ENCODE measurements around the gene NPFF.

The NPFF gene

DNA sequence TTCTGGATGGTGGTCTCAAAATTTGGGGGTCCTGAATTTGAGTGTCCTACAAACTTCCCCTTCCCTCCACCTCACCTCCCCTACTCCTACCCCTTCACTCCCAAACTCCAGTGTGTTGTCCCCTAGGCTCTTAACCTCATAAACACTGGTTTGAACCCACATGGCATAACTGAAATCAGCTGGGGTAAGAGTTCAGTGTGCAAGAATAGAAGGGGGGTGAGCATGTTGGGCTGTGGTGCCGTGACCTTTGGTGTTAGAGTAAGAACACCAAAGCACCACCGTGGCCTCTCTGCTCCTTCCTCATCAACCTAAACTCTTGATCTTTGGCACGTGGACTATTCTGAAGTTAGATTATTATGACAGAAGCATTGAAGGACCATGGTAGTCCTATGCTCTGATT, 44.3 kb downstream of the NPFF start:
- no peaks in the 10 kb centered on the region for H3K27me3 Mint-ChIP-seq
- H3K36me3 Mint-ChIP-seq (ENCODE audit: low read depth), result peaks cover 100% of the 10 kb centered on the region
- H3K4me3 Mint-ChIP-seq, result no peak overlapping the region
- no peak for DNase-seq
- peak overlapping the region; percentile 62 for H3K27ac Mint-ChIP-seq
- no peaks in the 10 kb centered on the region for H3K9me3 Mint-ChIP-seq
- peaks cover 72% of the 10 kb centered on the region for H3K4me1 Mint-ChIP-seq (ENCODE audit: low read depth)

DNA sequence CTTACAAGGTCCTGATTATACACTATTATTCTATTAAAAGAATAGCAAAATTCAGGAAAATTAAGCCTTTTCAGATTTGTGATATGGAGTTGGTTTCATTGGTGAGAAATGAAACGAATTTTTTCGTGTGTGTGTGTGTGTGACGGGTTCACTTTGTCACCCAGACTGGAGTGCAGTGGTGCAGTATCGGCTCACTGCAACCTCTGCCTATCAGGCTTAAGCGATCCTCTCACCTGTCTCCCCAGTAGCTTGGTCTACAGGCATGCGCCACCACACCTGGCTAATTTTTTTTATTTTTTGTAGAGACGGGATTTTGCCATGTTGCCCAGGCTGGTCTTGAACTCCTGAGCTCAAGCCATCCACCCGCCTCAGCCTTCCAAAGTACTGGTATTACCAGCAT, 45.7 kb downstream of the NPFF start:
- no peak for DNase-seq
- Mint-ChIP-seq H3K36me3 (ENCODE audit: low read depth) (peaks cover 98% of the 10 kb centered on the region), H3K9me3 (no peaks in the 10 kb centered on the region), H3K4me1 (ENCODE audit: low read depth) (peaks cover 69% of the 10 kb centered on the region), H3K4me3 (no peak overlapping the region), H3K27me3 (no peaks in the 10 kb centered on the region), H3K27ac (peak overlapping the region; percentile 29)

DNA sequence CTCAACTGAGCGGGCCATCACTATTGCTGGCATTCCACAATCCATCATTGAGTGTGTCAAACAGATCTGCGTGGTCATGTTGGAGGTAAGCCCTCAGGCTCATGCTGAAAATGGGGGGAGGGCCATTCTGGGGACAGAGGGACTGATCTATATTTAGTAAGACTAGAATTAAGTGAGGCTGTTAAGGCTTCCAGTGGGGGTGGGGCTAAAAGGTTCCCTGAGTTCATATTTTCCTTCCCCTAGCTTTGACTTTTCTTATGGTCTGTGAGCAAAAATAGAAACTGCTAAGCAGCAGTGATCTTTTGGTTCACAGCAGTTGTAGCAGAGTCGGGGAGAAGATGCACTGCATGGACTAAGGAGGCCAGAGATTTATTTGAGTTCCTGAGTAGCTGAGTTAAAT, 46.2 kb downstream of the NPFF start:
- H3K9me3 Mint-ChIP-seq, result no peaks in the 10 kb centered on the region
- H3K36me3 Mint-ChIP-seq (ENCODE audit: low read depth), result peaks cover 98% of the 10 kb centered on the region
- H3K27ac Mint-ChIP-seq, result peak overlapping the region; percentile 86
- H3K4me1 Mint-ChIP-seq (ENCODE audit: low read depth), result peaks cover 66% of the 10 kb centered on the region
- H3K27me3 Mint-ChIP-seq, result no peaks in the 10 kb centered on the region
- DNase-seq, result no peak
- H3K4me3 Mint-ChIP-seq, result no peak overlapping the region

DNA sequence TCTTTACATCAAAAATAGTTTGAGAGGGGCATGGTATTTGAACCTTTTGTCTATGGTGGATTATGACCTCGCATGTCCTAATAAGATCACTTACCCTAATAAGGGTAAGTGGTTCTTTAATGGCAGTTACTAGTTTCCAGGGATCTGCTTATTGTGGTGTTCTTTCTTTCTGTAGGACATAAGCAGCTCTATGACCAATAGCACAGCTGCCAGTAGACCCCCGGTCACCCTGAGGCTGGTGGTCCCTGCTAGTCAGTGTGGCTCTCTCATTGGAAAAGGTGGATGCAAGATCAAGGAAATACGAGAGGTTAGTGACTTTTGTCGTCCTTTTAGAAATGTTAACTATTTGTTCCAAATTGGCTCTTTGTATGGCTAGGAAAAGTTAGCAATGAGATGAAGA, 48.2 kb downstream of the NPFF start:
- no peak for DNase-seq
- Mint-ChIP-seq H3K36me3 (ENCODE audit: low read depth) (peaks cover 98% of the 10 kb centered on the region), H3K9me3 (no peaks in the 10 kb centered on the region), H3K27ac (peak overlapping the region; percentile 68), H3K27me3 (no peaks in the 10 kb centered on the region), H3K4me3 (no peak overlapping the region), H3K4me1 (ENCODE audit: low read depth) (peaks cover 71% of the 10 kb centered on the region)

Data from activated T-cell treated with anti-CD3 and anti-CD28 coated beads, Interleukin-2, amount 50 U/mL, for 24 hours (primary cell).